Naive thymus-derived CD8-positive, alpha-beta T cell (primary cell): ENCODE data around the gene ZNF408. TPM values are rescaled to one million over a fixed set of nuclear protein-coding genes. Genes with fewer than 3 reads are reported as not detected.

ENCODE experiments used
- ATAC-seq, 2 donors: fragments of 150-1000 bp; cut with Tn5 transposase in 1 of 2; sonication (Bioruptor Pico), chemical (Tn5 transposase) in 1 of 2; 1 replicate in 1 of 2; 2 replicates in 1 of 2; pipeline ENCODE4 v1.10.0; 2021; ENCODE audit warnings: mild to moderate bottlenecking in 2 of 2, moderate library complexity in 2 of 2
- POLR2A ChIA-PET: fragments of 350-600 bp; sonication (Branson Sonifier 250); formaldehyde crosslinking; loops from one replicate; lab custom pipeline; 2021; ENCODE audit warnings: antibody characterized with exemption; lab: Charles Lee
- DNase-seq, 10 donors: peaks; one replicate each; pipeline versions ENCODE4 v3.0.0 to v3.0.0-alpha.2; 2020 to 2022
- H3K27ac Mint-ChIP-seq, 10 donors: one replicate each; pipeline ENCODE4 v1.8.0; 2020 to 2022; ENCODE audit warnings: mild to moderate bottlenecking in 10 of 10, mixed read lengths in 10 of 10, moderate library complexity in 4 of 10, inconsistent platforms in 1 of 10
- H3K27me3 Mint-ChIP-seq, 5 donors: one replicate each; pipeline ENCODE4 v1.8.0; 2021 to 2022; ENCODE audit warnings: mixed read lengths in 5 of 5
- H3K36me3 Mint-ChIP-seq, 3 donors: one replicate each; pipeline ENCODE4 v1.8.0; 2020 to 2022; ENCODE audit warnings: mixed read lengths in 3 of 3, mild to moderate bottlenecking in 2 of 3, inconsistent platforms in 1 of 3
- H3K4me1 Mint-ChIP-seq, 4 donors: one replicate each; pipeline ENCODE4 v1.8.0; 2021 to 2022; ENCODE audit warnings: mixed read lengths in 4 of 4
- H3K4me3 Mint-ChIP-seq, 10 donors: one replicate each; pipeline ENCODE4 v1.8.0; 2020 to 2022; ENCODE audit warnings: mild to moderate bottlenecking in 10 of 10, mixed read lengths in 10 of 10, moderate library complexity in 6 of 10, inconsistent platforms in 1 of 10
- H3K9me3 Mint-ChIP-seq, 9 donors: one replicate each; pipeline ENCODE4 v1.8.0; 2020 to 2022; ENCODE audit warnings: mixed read lengths in 9 of 9, mild to moderate bottlenecking in 3 of 9, inconsistent platforms in 1 of 9, moderate library complexity in 1 of 9
- polyA plus RNA-seq, 3 donors: library from polyadenylated mRNA; unstranded; fragments of 300-500 nt; fragmentation: Illumina TruSeq; gene quantifications; one replicate each; pipeline ENCODE4 v1.2.3, GENCODE V29; 2021
- total RNA-seq, 8 experiments: library from RNA in 2 of 8; stranded (reverse) in 2 of 8; gene quantifications; one replicate each; pipeline ENCODE4 v1.2.3 and lab custom pipeline; 2021 to 2026

Gene ZNF408
- total RNA-seq (10 to 100 TPM; 21.4 to 26.5 TPM), polyA plus RNA-seq (10 to 100 TPM in 1 of 3 donors, 1 to 10 TPM in 2; 6.3 to 11.7 (median 9.6) TPM), total RNA-seq (lab: John Stamatoyannopoulos, UW) (10.1 to 18.0 (median 14.4) reads per million in 6 experiments)

- Mint-ChIP-seq H3K4me3 (peak within 1 kb of the TSS; percentile 96 to 99 (median 98)), H3K27ac (peak within 1 kb of the TSS; percentile 93 to 99 (median 97)), H3K27me3 (no peaks in the 10 kb centered on the region), H3K9me3 (no peaks in the 10 kb centered on the region), H3K36me3 (peaks cover 0 to 53% (median 0%) of the 10 kb centered on the region in 3 donors), H3K4me1 (peaks cover 22 to 71% (median 55%) of the 10 kb centered on the region in 4 donors)
- peak; percentile 92 for ATAC-seq
- peak; percentile 95 to 100 (median 99) for DNase-seq
- POLR2A ChIA-PET = interaction anchor here (0.5 to 6.3 kb wide), 20 partner anchors 13 to 1353 kb away, joined by 3 to 91 read pairs (median 4); partner anchors contain the start of genes ACP2, ATG13, CSTPP1 and HARBI1
These were observed at the start of gene ZNF408, which contains the start of gene ARHGAP1 for GRCh38 chr11:46700241-46701077. Gene ZNF408 (plus strand): TSS chr11:46701031. CDS start chr11:46701048, 17 bp downstream. Gene ARHGAP1 (minus strand): TSS chr11:46700619. CDS start chr11:46696107, 4,512 bp downstream.

- Mint-ChIP-seq H3K9me3 (no peaks in the 10 kb centered on the region), H3K27ac (no peak overlapping the region), H3K27me3 (no peaks in the 10 kb centered on the region), H3K4me1 (no peaks in the 10 kb centered on the region), H3K4me3 (no peak overlapping the region), H3K36me3 (peaks cover 5 to 90% (median 42%) of the 10 kb centered on the region in 3 donors)
- ATAC-seq (no peak), DNase-seq (no peak)
- POLR2A ChIA-PET = no interaction called here
These were observed 45.2 kb upstream of the ZNF408 start for GRCh38 chr11:46655631-46656030.

- POLR2A ChIA-PET = no interaction called here
These were observed 43.6 kb upstream of the ZNF408 start for GRCh38 chr11:46657186-46657585.

GRCh38 chr11:46658259-46658658 is 42.6 kb upstream of the ZNF408 start:
- POLR2A ChIA-PET = interaction anchor here (1.8 kb wide), 1 partner anchor 42 kb away, joined by 10 read pairs; the partner anchor contains the start of genes ARHGAP1 and ZNF408
- no peaks in the 10 kb centered on the region for H3K27me3 Mint-ChIP-seq
- H3K27ac Mint-ChIP-seq = peak overlapping the region in 1 of 10 donors; percentile 14
- DNase-seq = no peak
- no peaks in the 10 kb centered on the region for H3K4me1 Mint-ChIP-seq
- H3K9me3 Mint-ChIP-seq = no peaks in the 10 kb centered on the region
- no peak for ATAC-seq
- peaks cover 5 to 91% (median 34%) of the 10 kb centered on the region in 3 donors for H3K36me3 Mint-ChIP-seq
- no peak overlapping the region for H3K4me3 Mint-ChIP-seq

More at GRCh38 chr11:46657186-46657585, 43.6 kb upstream of the ZNF408 start:
- Mint-ChIP-seq H3K27me3 (no peaks in the 10 kb centered on the region), H3K4me3 (no peak overlapping the region), H3K27ac (peak overlapping the region in 2 of 10 donors; percentile 27 to 59), H3K9me3 (no peaks in the 10 kb centered on the region), H3K4me1 (no peaks in the 10 kb centered on the region), H3K36me3 (peaks cover 5 to 88% (median 32%) of the 10 kb centered on the region in 3 donors)
- DNase-seq (no peak), ATAC-seq (no peak)

- DNase-seq (no peak), ATAC-seq (no peak)
- peak overlapping the region in 2 of 10 donors; percentile 10 to 60 for H3K27ac Mint-ChIP-seq
- no peaks in the 10 kb centered on the region for H3K27me3 Mint-ChIP-seq
- POLR2A ChIA-PET = interaction anchor here (1.8 kb wide), 1 partner anchor 40 kb away, joined by 10 read pairs; the partner anchor contains the start of genes ARHGAP1 and ZNF408
- H3K4me1 Mint-ChIP-seq = no peaks in the 10 kb centered on the region
- H3K4me3 Mint-ChIP-seq = no peak overlapping the region
- no peaks in the 10 kb centered on the region for H3K9me3 Mint-ChIP-seq
- peaks cover 5 to 94% (median 37%) of the 10 kb centered on the region in 3 donors for H3K36me3 Mint-ChIP-seq
These were observed 40.9 kb upstream of the ZNF408 start for GRCh38 chr11:46659908-46660307.

- Mint-ChIP-seq H3K27me3 (no peaks in the 10 kb centered on the region), H3K27ac (peak overlapping the region in 1 of 10 donors; percentile 50), H3K4me1 (no peaks in the 10 kb centered on the region), H3K4me3 (no peak overlapping the region), H3K36me3 (peaks cover 3 to 95% (median 34%) of the 10 kb centered on the region in 3 donors), H3K9me3 (no peaks in the 10 kb centered on the region)
- POLR2A ChIA-PET = interaction anchor here (0.6 to 1.3 kb wide), 3 partner anchors 9 to 14 kb away, joined by 3 to 4 read pairs (median 3); no protein-coding TSS in a partner anchor
- no peak for DNase-seq
- ATAC-seq = no peak
These were observed 39.0 kb upstream of the ZNF408 start for GRCh38 chr11:46661836-46662235.

GRCh38 chr11:46662366-46662765 is 38.5 kb upstream of the ZNF408 start:
- DNase-seq = no peak
- POLR2A ChIA-PET = interaction anchor here (1.3 kb wide), 1 partner anchor 8 kb away, joined by 3 read pairs; no protein-coding TSS in a partner anchor
- Mint-ChIP-seq H3K9me3 (no peaks in the 10 kb centered on the region), H3K4me1 (no peaks in the 10 kb centered on the region), H3K36me3 (peaks cover 0 to 95% (median 30%) of the 10 kb centered on the region in 3 donors), H3K27me3 (no peaks in the 10 kb centered on the region), H3K27ac (no peak overlapping the region), H3K4me3 (no peak overlapping the region)
- no peak for ATAC-seq

GRCh38 chr11:46663277-46663940 is 37.4 kb upstream of the ZNF408 start:
- Mint-ChIP-seq H3K27me3 (no peaks in the 10 kb centered on the region), H3K27ac (peak overlapping the region in 4 of 10 donors; percentile 27 to 71 (median 64)), H3K9me3 (no peaks in the 10 kb centered on the region), H3K4me1 (peaks cover 0 to 1% (median 0%) of the 10 kb centered on the region in 4 donors), H3K36me3 (peaks cover 0 to 93% (median 32%) of the 10 kb centered on the region in 3 donors), H3K4me3 (no peak overlapping the region)
- POLR2A ChIA-PET = interaction anchor here (0.5 kb wide), 1 partner anchor 35 kb away, joined by 3 read pairs; no protein-coding TSS in a partner anchor
- ATAC-seq (no peak), DNase-seq (no peak)

- POLR2A ChIA-PET = no interaction called here
- H3K9me3 Mint-ChIP-seq = no peaks in the 10 kb centered on the region
- peak overlapping the region in 2 of 10 donors; percentile 51 to 66 for H3K27ac Mint-ChIP-seq
- H3K36me3 Mint-ChIP-seq = peaks cover 0 to 93% (median 28%) of the 10 kb centered on the region in 3 donors
- no peaks in the 10 kb centered on the region for H3K27me3 Mint-ChIP-seq
- ATAC-seq (no peak), DNase-seq (no peak)
- peaks cover 4 to 11% (median 8%) of the 10 kb centered on the region in 4 donors for H3K4me1 Mint-ChIP-seq
- H3K4me3 Mint-ChIP-seq = no peak overlapping the region
These were observed 36.2 kb upstream of the ZNF408 start for GRCh38 chr11:46664612-46665011.

GRCh38 chr11:46665356-46665755 is 35.5 kb upstream of the ZNF408 start:
- POLR2A ChIA-PET = interaction anchor here (0.7 kb wide), 1 partner anchor 78 kb away, joined by 3 read pairs; no protein-coding TSS in a partner anchor
- no peaks in the 10 kb centered on the region for H3K9me3 Mint-ChIP-seq
- no peaks in the 10 kb centered on the region for H3K27me3 Mint-ChIP-seq
- DNase-seq = no peak
- no peak overlapping the region for H3K4me3 Mint-ChIP-seq
- H3K36me3 Mint-ChIP-seq = peaks cover 0 to 89% (median 23%) of the 10 kb centered on the region in 3 donors
- peak overlapping the region in 2 of 10 donors; percentile 22 to 51 for H3K27ac Mint-ChIP-seq
- ATAC-seq = no peak
- peaks cover 9 to 17% (median 15%) of the 10 kb centered on the region in 4 donors for H3K4me1 Mint-ChIP-seq

GRCh38 chr11:46666516-46666915 is 34.3 kb upstream of the ZNF408 start:
- DNase-seq = no peak
- ATAC-seq = no peak
- POLR2A ChIA-PET = no interaction called here
- Mint-ChIP-seq H3K36me3 (peaks cover 0 to 81% (median 23%) of the 10 kb centered on the region in 3 donors), H3K4me3 (no peak overlapping the region), H3K27me3 (no peaks in the 10 kb centered on the region), H3K9me3 (no peaks in the 10 kb centered on the region), H3K4me1 (peaks cover 13 to 28% (median 26%) of the 10 kb centered on the region in 4 donors), H3K27ac (peak overlapping the region in 4 of 10 donors; percentile 8 to 73 (median 48))

GRCh38 chr11:46667043-46667481 is 33.8 kb upstream of the ZNF408 start:
- no peaks in the 10 kb centered on the region for H3K27me3 Mint-ChIP-seq
- no peak for ATAC-seq
- H3K9me3 Mint-ChIP-seq = no peaks in the 10 kb centered on the region
- H3K27ac Mint-ChIP-seq = peak overlapping the region in 5 of 10 donors; percentile 8 to 80 (median 49)
- DNase-seq = no peak
- H3K4me1 Mint-ChIP-seq = peaks cover 16 to 34% (median 31%) of the 10 kb centered on the region in 4 donors
- no peak overlapping the region for H3K4me3 Mint-ChIP-seq
- POLR2A ChIA-PET = no interaction called here
- H3K36me3 Mint-ChIP-seq = peaks cover 0 to 77% (median 23%) of the 10 kb centered on the region in 3 donors
